GM23248 (cell line): ENCODE results near the gene PRUNE1. TPM values are rescaled to one million over a fixed set of nuclear protein-coding genes. Genes with fewer than 3 reads are reported as not detected.

Experiments
- DNase-seq: peaks from one replicate; pipeline ENCODE4 v3.0.0-alpha.2; 2015
- H2AFZ ChIP-seq: fragments of 200-600 bp; sonication (generic); 2 replicates; pipeline ENCODE4 v1.6.1; 2016; ENCODE audit warnings: antibody characterized with exemption
- H3F3A ChIP-seq: fragments of 200-600 bp; sonication (generic); 2 replicates; pipeline ENCODE4 v1.6.1; 2016; ENCODE audit warnings: mild to moderate bottlenecking, antibody characterized with exemption, mixed run types; ENCODE audit not compliant: insufficient read depth
- H3K27ac ChIP-seq: fragments of 200-600 bp; sonication (generic); 2 replicates; pipeline ENCODE4 v1.5.1; 2016; ENCODE audit warnings: mild to moderate bottlenecking
- H3K27me3 ChIP-seq: fragments of 200-600 bp; sonication (generic); replicated peaks from 2 replicates; pipeline ENCODE4 v1.6.1; 2016; ENCODE audit warnings: mild to moderate bottlenecking; ENCODE audit not compliant: insufficient read depth
- H3K36me3 ChIP-seq: fragments of 200-600 bp; sonication (generic); 2 replicates; pipeline ENCODE4 v1.6.1; 2016; ENCODE audit warnings: low read depth, mild to moderate bottlenecking
- H3K4me1 ChIP-seq: fragments of 200-600 bp; sonication (generic); 2 replicates; pipeline ENCODE4 v1.6.1; 2016; ENCODE audit warnings: mild to moderate bottlenecking; ENCODE audit not compliant: insufficient read depth
- H3K4me2 ChIP-seq: fragments of 200-600 bp; sonication (generic); one replicate; pipeline ENCODE4 v1.6.1; 2016; ENCODE audit warnings: mild to moderate bottlenecking; ENCODE audit not compliant: unreplicated experiment
- H3K4me3 ChIP-seq: fragments of 200-600 bp; sonication (generic); 2 replicates; pipeline ENCODE4 v1.5.1; 2016; ENCODE audit warnings: mild to moderate bottlenecking
- H3K79me2 ChIP-seq: fragments of 200-600 bp; sonication (generic); 2 replicates; pipeline ENCODE4 v1.6.1; 2016; ENCODE audit warnings: mild to moderate bottlenecking; ENCODE audit not compliant: insufficient read depth
- H3K9ac ChIP-seq: fragments of 200-600 bp; sonication (generic); 2 replicates; pipeline ENCODE4 v1.6.1; 2016; ENCODE audit warnings: mild to moderate bottlenecking
- H3K9me2 ChIP-seq: fragments of 200-600 bp; sonication (generic); 2 replicates; pipeline ENCODE4 v1.6.1; 2016; ENCODE audit warnings: mixed run types, mild to moderate bottlenecking, moderate library complexity; ENCODE audit not compliant: insufficient read depth
- H3K9me3 ChIP-seq: fragments of 200-600 bp; sonication (generic); one replicate; pipeline ENCODE4 v1.6.1; 2017; ENCODE audit warnings: low read depth
- H4K20me1 ChIP-seq: fragments of 200-600 bp; sonication (generic); 2 replicates; pipeline ENCODE4 v1.6.0; 2016; ENCODE audit not compliant: insufficient read depth
- EZH2 ChIP-seq: fragments of 200-600 bp; sonication (generic); IDR thresholded peaks from 2 replicates; pipeline ENCODE4 v1.6.1; 2018; ENCODE audit warnings: antibody characterized with exemption, mild to moderate bottlenecking; ENCODE audit not compliant: insufficient read depth, poor library complexity, severe bottlenecking
- EZH2phosphoT487 ChIP-seq: fragments of 200-600 bp; sonication (generic); IDR thresholded peaks from 2 replicates; pipeline ENCODE4 v1.6.1; 2018; ENCODE audit warnings: antibody characterized with exemption, moderate library complexity, mild to moderate bottlenecking, low read depth; ENCODE audit not compliant: insufficient read depth
- WGBS, 2 experiments: methylation state at CpG; one replicate each; pipeline ENCODE4 v1.1.6; 2015 to 2017; ENCODE audit warnings: low lambda C conversion rate in 2 of 2, low coverage in 1 of 2; ENCODE audit errors: missing lambda C conversion rate in 2 of 2; 5-methylcytosine and 5-hydroxymethylcytosine counted together
- in situ Hi-C: fragments of 300-500 bp; cut with MboI; formaldehyde crosslinking; loops from 2 replicates; pipeline ENCODE4 v1.15.0; 2020
- polyA plus RNA-seq: library from polyadenylated mRNA; unstranded; fragments of >200 nt; fragmentation: Nextera tagmentation; extraction: Ambion mirVana; gene quantifications from 2 replicates; pipeline ENCODE4 v1.2.1, GENCODE V29; 2016
- total RNA-seq: library from RNA; depleted of rRNA; stranded (reverse); fragments of >200 nt; shearing (Covaris generic); gene quantifications from 2 replicates; pipeline ENCODE4 v1.2.3, GENCODE V29; 2014

The PRUNE1 gene
- total and polyA plus RNA-seq, 2 experiments from 2014 or later, result 9.0 to 10.5 TPM

GRCh38 chr1:150985179-150985825, 22.9 kb upstream of the PRUNE1 start:
- H3K36me3 ChIP-seq, result no peaks in the 10 kb centered on the region
- TF ChIP-seq EZH2 (no peak), EZH2phosphoT487 (no peak)
- H3K9ac ChIP-seq, result no peak overlapping the region
- no peak overlapping the region for H3K27ac ChIP-seq
- H3K4me2 ChIP-seq, result no peak overlapping the region
- no peaks in the 10 kb centered on the region for H4K20me1 ChIP-seq
- H3K4me3 ChIP-seq, result no peak overlapping the region
- in situ Hi-C loops, result no loop called here
- no peaks in the 10 kb centered on the region for H3K9me3 ChIP-seq
- no peaks in the 10 kb centered on the region for H3K79me2 ChIP-seq
- 79% methylated on average over 2 of the region's 2 CpGs for WGBS, 2 experiments
- H3K4me1 ChIP-seq, result peaks cover 15% of the 10 kb centered on the region
- H3K9me2 ChIP-seq, result no peaks in the 10 kb centered on the region
- no peaks in the 10 kb centered on the region for H3F3A ChIP-seq
- H2AFZ ChIP-seq, result no peak overlapping the region
- no peaks in the 10 kb centered on the region for H3K27me3 ChIP-seq
- no peak for DNase-seq

DNA sequence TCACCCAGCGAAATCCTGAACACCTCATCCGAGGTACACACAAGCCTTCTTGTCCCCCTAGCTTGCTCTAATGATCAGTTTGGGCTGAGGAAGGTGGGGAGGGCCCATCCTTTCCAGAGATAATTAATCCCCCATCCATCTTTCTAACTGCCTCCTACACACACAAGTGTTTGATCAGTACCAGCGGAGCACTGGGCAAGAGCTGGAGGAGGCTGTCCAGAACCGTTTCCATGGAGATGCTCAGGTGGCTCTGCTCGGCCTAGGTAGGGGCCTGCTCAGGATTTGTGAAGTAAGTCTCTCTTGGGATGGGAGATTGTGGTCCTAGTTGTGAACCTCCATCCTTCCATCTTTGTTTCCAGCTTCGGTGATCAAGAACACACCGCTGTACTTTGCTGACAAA, 20.3 kb upstream of the PRUNE1 start:
- Histone ChIP-seq H4K20me1 (no peaks in the 10 kb centered on the region), H3K27ac (no peak overlapping the region), H3K27me3 (no peaks in the 10 kb centered on the region), H3K4me2 (no peak overlapping the region), H2AFZ (no peak overlapping the region), H3K4me1 (no peaks in the 10 kb centered on the region), H3K36me3 (no peaks in the 10 kb centered on the region), H3K4me3 (no peak overlapping the region), H3K9me3 (no peaks in the 10 kb centered on the region), H3K79me2 (no peaks in the 10 kb centered on the region), H3K9ac (no peak overlapping the region), H3F3A (no peaks in the 10 kb centered on the region), H3K9me2 (no peaks in the 10 kb centered on the region)
- in situ Hi-C loops, result no loop called here
- no peak for DNase-seq
- WGBS, 2 experiments, result 77 to 81% methylated on average over 7 of the region's 7 CpGs
- TF ChIP-seq EZH2 (no peak), EZH2phosphoT487 (no peak)

DNA sequence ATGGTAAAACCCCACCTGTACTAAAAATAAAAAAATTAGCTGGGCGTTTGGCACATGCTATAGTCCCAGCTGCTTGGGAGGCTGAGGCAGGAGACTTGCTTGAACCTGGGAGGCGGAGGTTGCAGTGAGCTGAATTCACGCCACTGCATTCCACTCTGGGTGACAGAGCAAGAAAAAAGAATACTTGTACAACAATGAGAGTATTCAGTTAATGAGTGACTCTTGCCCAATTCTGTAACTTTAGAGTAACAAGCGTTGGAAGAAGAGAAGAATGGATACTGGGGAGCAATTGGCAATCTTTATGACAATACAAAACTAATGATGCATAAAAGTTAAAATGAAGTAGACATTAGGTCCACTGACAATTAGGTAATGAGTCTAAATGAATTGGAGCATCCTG, 15.6 kb upstream of the PRUNE1 start:
- Histone ChIP-seq H3K27me3 (no peaks in the 10 kb centered on the region), H2AFZ (no peak overlapping the region), H3K9ac (no peak overlapping the region), H3K4me2 (no peak overlapping the region), H3K4me3 (no peak overlapping the region), H3K36me3 (no peaks in the 10 kb centered on the region), H4K20me1 (no peaks in the 10 kb centered on the region), H3K27ac (no peak overlapping the region), H3K9me3 (no peaks in the 10 kb centered on the region), H3K4me1 (peaks cover 8% of the 10 kb centered on the region; the same call in 1 of the 2 replicates), H3K9me2 (no peaks in the 10 kb centered on the region), H3F3A (no peaks in the 10 kb centered on the region), H3K79me2 (no peaks in the 10 kb centered on the region)
- in situ Hi-C loops, result no loop called here
- TF ChIP-seq EZH2 (no peak), EZH2phosphoT487 (no peak)
- 77% methylated on average over 4 of the region's 4 CpGs for WGBS, 2 experiments
- no peak for DNase-seq

DNA sequence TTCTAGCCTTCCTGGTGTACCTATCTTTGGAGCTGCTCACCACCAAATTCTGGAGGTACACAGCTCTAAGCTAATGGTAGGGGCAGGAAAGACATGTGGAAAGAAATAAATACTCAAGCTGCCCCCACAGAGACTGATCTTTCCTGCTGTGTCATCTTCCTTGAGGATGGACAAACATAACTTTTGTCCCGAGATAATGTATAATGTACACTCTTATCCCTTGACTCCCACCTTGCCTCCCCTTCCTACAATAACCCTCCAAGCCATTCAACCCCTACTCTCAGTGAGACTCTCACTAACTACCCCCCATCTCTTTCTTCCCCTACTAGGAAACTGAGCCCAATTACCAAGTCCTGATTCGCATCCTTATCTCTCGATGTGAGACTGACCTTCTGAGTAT, 14.0 kb upstream of the PRUNE1 start:
- 79 to 81% methylated on average over 3 of the region's 3 CpGs for WGBS, 2 experiments
- Histone ChIP-seq H3K4me3 (no peak overlapping the region), H3K9me2 (no peaks in the 10 kb centered on the region), H3K4me2 (no peak overlapping the region), H2AFZ (no peak overlapping the region), H3K36me3 (no peaks in the 10 kb centered on the region), H3K9ac (no peak overlapping the region), H4K20me1 (no peaks in the 10 kb centered on the region), H3K79me2 (no peaks in the 10 kb centered on the region), H3F3A (no peaks in the 10 kb centered on the region), H3K4me1 (peaks cover 9% of the 10 kb centered on the region), H3K27me3 (no peaks in the 10 kb centered on the region), H3K27ac (no peak overlapping the region), H3K9me3 (no peaks in the 10 kb centered on the region)
- no peak for DNase-seq
- in situ Hi-C loops, result no loop called here
- TF ChIP-seq EZH2phosphoT487 (no peak), EZH2 (no peak)
